Ectodermal cell (in vitro differentiated cells): ENCODE results near the gene PSPC1. TPM values are rescaled to one million over a fixed set of nuclear protein-coding genes. Genes with fewer than 3 reads are reported as not detected.
"Not testable (repeated sequence)": the region's sequence is repeated elsewhere in the genome, so short reads cannot be mapped to it uniquely, and the experiment has no call there.

ENCODE experiments used
- H3K27ac ChIP-seq: 2 replicates; pipeline ENCODE4 v1.7.0; 2013; ENCODE audit warnings: mild to moderate bottlenecking, low read depth, low read length; ENCODE audit not compliant: insufficient read depth, poor library complexity, severe bottlenecking
- H3K27me3 ChIP-seq: 2 replicates; pipeline ENCODE4 v1.7.0; 2013; ENCODE audit warnings: mild to moderate bottlenecking, low read length; ENCODE audit not compliant: insufficient read depth, control insufficient read depth, poor library complexity, severe bottlenecking
- H3K36me3 ChIP-seq: one replicate; pipeline ENCODE4 v1.7.0; 2013; ENCODE audit warnings: low read length; ENCODE audit not compliant: control insufficient read depth, insufficient read depth
- H3K4me1 ChIP-seq: one replicate; pipeline ENCODE4 v1.7.0; 2013; ENCODE audit warnings: low read length; ENCODE audit not compliant: control insufficient read depth, insufficient read depth
- H3K4me3 ChIP-seq: 2 replicates; pipeline ENCODE4 v1.7.0; 2013; ENCODE audit warnings: low read depth, low read length, control low read depth; ENCODE audit not compliant: insufficient read depth
- H3K9me3 ChIP-seq: 2 replicates; pipeline ENCODE4 v1.7.0; 2013; ENCODE audit warnings: mild to moderate bottlenecking, low read length, moderate library complexity; ENCODE audit not compliant: control insufficient read depth
- WGBS, 2 experiments: methylation state at CpG; one replicate each; pipeline ENCODE4 v1.1.7; 2013; ENCODE audit warnings: missing lambda C conversion rate in 2 of 2; 5-methylcytosine and 5-hydroxymethylcytosine counted together
- polyA plus RNA-seq, 4 experiments: library from polyadenylated mRNA; stranded (reverse); fragments of 50-300 nt; gene quantifications; one replicate each; pipeline ENCODE4 v1.2.3, GENCODE V29; 2013

The PSPC1 gene
- 97.0 TPM for polyA plus RNA-seq (2013, experiment 1 of 4)
- 150 TPM for polyA plus RNA-seq (2013, experiment 2 of 4)
- 85.0 TPM for polyA plus RNA-seq (2013, experiment 3 of 4)
- 96.3 TPM for polyA plus RNA-seq (2013, experiment 4 of 4)

GRCh38 chr13:19782727-19783682 is at the start of gene PSPC1:
Gene PSPC1, minus strand, starts transcription at chr13:19782945. Its CDS starts 188 bp downstream, at chr13:19782757.
- H3K9me3 ChIP-seq, H3K27me3 ChIP-seq, H3K36me3 ChIP-seq, H3K4me1 ChIP-seq: not testable (repeated sequence)
- 25 to 27% methylated on average over 47 to 49 of the region's 50 CpGs for WGBS, 2 experiments
- Histone ChIP-seq H3K4me3 (peak within 1 kb of the TSS; percentile 95), H3K27ac (peak within 1 kb of the TSS; percentile 64)

DNA sequence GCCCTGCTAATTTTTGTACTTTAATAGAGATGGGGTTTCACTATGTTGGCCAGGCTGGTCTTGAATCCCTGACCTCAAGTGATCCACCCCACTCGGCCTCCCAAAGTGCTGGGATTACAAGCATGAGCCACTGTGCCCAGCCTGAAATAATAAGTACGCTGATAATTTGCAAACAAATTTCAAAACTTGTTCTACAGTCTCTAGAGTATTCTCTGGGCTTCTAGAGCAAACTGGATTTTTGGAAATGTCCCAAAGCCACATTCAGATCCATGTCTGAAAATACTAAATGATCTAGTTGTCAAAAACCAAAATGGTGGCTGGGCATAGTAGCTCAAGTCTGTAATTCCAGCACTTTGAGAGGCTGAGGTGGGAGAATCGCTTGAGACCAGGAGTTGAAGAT is 39.9 kb upstream of the PSPC1 start:
- no peak overlapping the region for H3K4me3 ChIP-seq
- H3K36me3 ChIP-seq = peaks cover 4% of the 10 kb centered on the region
- H3K9me3 ChIP-seq = no peaks in the 10 kb centered on the region
- no peak overlapping the region for H3K27ac ChIP-seq
- WGBS, 2 experiments = 96 to 99% methylated on average over 3 of the region's 3 CpGs
- no peaks in the 10 kb centered on the region for H3K27me3 ChIP-seq
- H3K4me1 ChIP-seq = no peaks in the 10 kb centered on the region

DNA sequence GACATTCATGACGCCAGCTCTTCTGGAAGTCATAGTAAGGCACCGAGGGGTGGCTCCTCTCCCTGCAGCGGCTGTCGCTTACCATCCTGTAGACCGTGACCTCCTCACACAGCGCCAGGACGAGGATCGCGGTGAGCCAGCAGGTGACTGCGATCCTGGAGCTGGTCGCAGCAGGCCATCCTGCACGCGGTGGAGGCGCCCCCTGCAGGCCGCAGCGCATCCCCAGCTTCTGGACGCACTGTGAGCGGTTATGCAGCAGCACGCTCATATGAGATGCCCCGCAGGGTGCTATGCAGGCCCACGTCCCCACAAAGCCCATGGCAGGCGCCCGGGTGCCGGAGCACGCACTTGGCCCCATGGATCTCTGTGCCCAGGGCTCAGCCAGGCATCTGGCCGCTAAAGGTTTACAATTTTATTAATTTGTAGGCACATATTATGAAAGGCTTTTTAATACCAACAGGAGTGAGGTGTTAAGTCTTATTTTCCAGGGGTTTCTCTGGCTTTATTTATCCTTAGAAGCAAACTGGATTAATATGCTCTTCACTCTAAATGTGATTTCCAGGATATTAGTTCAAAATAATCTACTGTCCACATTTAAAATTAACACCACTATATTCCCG is 35.6 kb upstream of the PSPC1 start:
- Histone ChIP-seq H3K4me3 (no peak overlapping the region), H3K27me3 (no peaks in the 10 kb centered on the region), H3K27ac (no peak overlapping the region), H3K4me1 (no peaks in the 10 kb centered on the region), H3K9me3 (no peaks in the 10 kb centered on the region), H3K36me3 (peaks cover 4% of the 10 kb centered on the region)
- WGBS, 2 experiments = 40 to 41% methylated on average over 27 of the region's 27 CpGs

GRCh38 chr13:19817510-19818158 is 34.9 kb upstream of the PSPC1 start:
- Histone ChIP-seq H3K27me3 (no peaks in the 10 kb centered on the region), H3K4me3 (no peak overlapping the region), H3K36me3 (peaks cover 4% of the 10 kb centered on the region), H3K27ac (no peak overlapping the region), H3K9me3 (no peaks in the 10 kb centered on the region), H3K4me1 (no peaks in the 10 kb centered on the region)
- 94 to 96% methylated on average over 7 of the region's 7 CpGs for WGBS, 2 experiments

DNA sequence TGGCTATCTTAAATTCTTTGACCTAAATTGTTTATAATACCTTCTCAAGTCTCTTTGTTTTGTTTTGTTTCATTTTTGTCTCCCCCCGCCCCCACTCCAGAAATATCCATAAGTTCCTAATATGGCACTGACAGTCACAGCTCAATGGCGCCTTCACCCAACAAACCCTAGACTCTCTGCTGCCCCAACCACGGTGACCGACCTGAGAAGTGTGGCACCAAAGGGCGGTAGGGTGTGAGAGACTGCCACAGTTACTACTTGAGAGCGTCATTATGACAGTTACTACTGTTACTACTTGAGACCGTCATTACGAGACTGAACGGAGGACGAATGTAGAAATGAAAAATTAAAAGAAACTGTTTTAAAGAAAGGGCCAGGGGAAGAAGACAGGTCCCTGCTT is 34.4 kb upstream of the PSPC1 start:
- Histone ChIP-seq H3K27ac (no peak overlapping the region), H3K27me3 (no peaks in the 10 kb centered on the region), H3K36me3 (peaks cover 4% of the 10 kb centered on the region), H3K9me3 (no peaks in the 10 kb centered on the region), H3K4me3 (no peak overlapping the region), H3K4me1 (no peaks in the 10 kb centered on the region)
- 94 to 97% methylated on average over 10 of the region's 10 CpGs for WGBS, 2 experiments

- H3K4me1 ChIP-seq, H3K27me3 ChIP-seq, H3K27ac ChIP-seq, H3K9me3 ChIP-seq, H3K36me3 ChIP-seq, H3K4me3 ChIP-seq: not testable (repeated sequence)
- 89 to 97% methylated on average over 2 of the region's 2 CpGs for WGBS, 2 experiments
These were observed 33.1 kb upstream of the PSPC1 start for GRCh38 chr13:19815842-19816241.

DNA sequence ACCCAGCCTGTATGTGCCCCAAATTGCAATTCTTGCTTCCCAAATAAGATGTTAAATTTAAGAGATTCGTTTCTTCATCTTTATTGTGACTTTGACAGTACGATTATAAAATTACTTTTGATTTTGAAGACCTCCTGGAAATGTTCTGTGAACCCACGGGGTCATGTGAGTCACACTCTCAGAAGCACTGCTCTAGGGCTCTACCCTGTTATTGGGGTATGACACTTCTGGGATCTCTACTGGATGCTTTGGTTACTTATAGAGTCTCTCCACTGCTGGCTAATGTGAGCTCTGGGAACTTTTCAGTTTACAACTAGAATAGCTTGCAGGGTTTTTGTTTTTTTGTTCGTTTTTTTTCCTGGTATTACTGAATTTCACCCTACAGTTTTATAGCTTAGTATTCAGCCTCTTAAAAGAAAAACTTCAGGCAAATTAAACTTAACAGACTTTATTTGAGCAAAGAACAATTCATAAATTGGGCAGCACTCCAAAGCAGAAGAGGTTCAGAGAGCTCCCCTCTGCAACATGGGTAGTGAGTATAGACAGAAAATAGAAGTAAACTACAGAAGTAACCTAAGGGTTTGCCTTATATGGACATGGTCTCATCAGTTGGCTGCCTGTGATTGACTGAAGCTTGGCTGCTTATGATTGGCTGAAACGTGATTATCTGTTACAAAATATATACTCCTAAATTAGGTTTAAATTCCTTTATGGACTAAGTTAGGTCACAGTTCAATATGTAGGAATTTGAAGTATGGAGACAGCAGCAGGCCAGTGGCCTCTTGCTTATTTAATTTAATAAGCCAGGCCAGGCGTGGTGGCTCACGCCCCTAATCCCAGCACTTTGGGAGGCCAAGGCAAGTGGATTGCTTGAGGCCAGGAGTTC is 28.5 kb upstream of the PSPC1 start:
- no peaks in the 10 kb centered on the region for H3K9me3 ChIP-seq
- H3K27me3 ChIP-seq = no peaks in the 10 kb centered on the region
- H3K4me3 ChIP-seq = no peak overlapping the region
- H3K4me1 ChIP-seq = no peaks in the 10 kb centered on the region
- no peak overlapping the region for H3K27ac ChIP-seq
- 96 to 99% methylated on average over 6 to 7 of the region's 7 CpGs for WGBS, 2 experiments
- no peaks in the 10 kb centered on the region for H3K36me3 ChIP-seq

GRCh38 chr13:19810151-19810550 is 27.4 kb upstream of the PSPC1 start:
- Histone ChIP-seq H3K36me3 (no peaks in the 10 kb centered on the region), H3K27me3 (no peaks in the 10 kb centered on the region), H3K4me3 (no peak overlapping the region), H3K27ac (no peak overlapping the region), H3K9me3 (no peaks in the 10 kb centered on the region), H3K4me1 (no peaks in the 10 kb centered on the region)
- WGBS, 2 experiments = 94 to 95% methylated on average over 4 of the region's 4 CpGs

DNA sequence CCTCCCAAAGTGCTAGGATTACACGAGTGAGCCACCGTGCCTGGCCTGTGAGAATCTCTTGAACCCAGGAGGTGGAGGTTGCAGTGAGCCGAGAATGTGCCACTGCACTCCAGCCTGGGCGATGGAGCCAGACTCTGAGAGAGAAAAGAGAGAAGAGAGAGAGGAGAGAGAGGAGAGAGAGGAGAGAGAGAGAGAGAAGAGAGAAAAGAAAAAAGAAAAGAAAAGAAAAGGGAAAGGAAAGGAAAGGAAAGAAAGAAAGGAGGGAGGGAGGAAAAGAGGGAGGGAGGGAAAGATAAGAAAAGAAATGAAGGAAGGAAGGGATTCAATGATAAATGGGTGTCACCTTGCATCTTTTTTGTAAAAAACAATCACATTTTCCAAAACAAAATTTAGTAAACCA is 23.0 kb upstream of the PSPC1 start:
- H3K36me3 ChIP-seq = no peaks in the 10 kb centered on the region
- H3K4me3 ChIP-seq = no peak overlapping the region
- no peaks in the 10 kb centered on the region for H3K4me1 ChIP-seq
- H3K27me3 ChIP-seq = no peaks in the 10 kb centered on the region
- H3K27ac ChIP-seq = no peak overlapping the region
- no peaks in the 10 kb centered on the region for H3K9me3 ChIP-seq
- 89 to 93% methylated on average over 4 of the region's 4 CpGs for WGBS, 2 experiments
